Fibroblast of skin of right biceps (primary cell): Measurements from ENCODE around the gene DENND1A.

Source experiments
- DNase-seq: peaks from one replicate; pipeline ENCODE4 v3.0.0-alpha.2; 2013

Gene DENND1A

DNA sequence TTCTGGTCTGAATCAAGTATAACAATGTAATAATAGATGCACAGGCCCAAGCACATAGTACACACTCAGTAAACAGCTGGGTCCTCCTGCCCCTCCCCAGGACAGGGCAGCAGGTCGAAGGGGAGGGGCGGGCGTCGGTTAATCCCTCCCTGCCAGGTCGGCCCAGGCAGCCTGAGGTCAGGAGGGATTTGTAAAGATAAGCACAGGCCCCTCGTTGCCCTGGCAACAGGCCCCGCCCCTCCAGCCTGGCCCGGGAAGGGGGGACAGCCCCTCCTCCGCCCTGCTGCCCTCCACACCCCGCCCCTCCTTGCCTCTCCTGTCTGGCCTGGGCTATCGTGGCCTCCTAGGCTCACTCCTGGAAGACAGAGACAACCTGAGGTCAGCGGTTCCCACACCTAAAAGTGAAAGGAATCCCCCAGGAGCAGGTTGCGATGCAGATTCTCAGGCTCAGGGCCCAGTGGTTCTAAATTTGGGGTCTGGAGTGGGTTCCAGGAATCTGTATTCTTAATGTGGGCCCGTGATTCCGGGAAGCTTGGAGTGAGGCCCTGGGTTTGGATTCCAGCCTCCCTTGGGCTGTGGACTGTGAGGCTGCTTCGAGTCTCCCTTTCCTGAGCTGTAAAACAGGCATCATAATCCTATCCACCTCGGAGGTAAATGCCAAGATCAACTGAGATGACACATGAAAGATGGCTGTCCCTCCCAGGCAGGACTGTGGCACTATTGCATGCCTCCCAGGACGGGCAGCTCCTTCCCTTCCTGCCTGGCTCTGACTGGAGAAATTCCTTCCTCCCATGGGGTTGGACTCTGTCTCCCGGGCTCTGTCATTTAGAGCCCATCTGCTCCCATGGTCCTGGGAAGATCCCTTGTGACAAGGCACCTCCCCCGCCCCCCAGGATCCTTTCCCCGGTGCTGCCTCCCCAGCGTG is 569.5 kb downstream of the DENND1A start:
- DNase-seq, result no peak

DNA sequence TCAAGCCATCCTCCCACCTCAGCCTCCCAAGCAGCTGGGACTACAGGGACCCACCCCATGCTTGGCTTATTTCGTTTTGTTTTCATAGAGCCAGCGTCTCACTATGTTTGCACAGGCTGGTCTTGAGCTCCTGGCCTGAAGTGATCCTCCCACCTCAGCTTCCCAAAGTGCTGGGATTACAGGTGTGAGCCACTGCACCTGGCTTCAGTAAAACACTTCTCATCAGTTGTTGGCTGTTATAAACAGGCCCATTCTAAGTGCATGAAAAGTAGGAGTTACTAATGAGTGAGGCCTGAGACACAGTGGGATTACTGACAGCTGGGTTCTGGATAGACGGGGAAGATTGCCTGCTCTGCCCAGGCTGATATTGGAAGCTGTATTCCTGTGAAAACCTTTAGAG is 570.4 kb downstream of the DENND1A start:
- no peak for DNase-seq

DNA sequence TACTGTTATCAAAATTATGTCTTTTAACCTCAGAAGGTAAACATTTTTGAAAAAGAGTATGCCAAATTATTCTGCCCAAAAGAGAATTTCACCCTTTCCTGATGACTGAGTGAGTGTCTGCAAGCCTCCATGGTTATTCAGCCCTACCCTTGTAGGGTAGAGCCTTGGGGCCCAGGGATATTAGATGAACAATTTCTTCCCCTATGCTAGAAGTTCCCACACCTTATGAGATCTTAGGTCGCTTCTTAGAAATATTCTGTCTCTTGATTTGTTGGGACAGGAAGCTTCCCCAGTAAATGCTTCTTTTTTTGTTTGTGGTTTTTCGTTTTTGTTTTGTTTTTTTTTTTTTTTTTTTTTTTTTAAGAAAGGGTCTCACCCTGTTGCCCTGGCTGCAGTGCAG is 570.8 kb downstream of the DENND1A start:
- no peak for DNase-seq

GRCh38 chr9:123358181-123358905 is 571.6 kb downstream of the DENND1A start:
- DNase-seq, result no peak

GRCh38 chr9:123357743-123358059 is 572.2 kb downstream of the DENND1A start:
- DNase-seq, result no peak

DNA sequence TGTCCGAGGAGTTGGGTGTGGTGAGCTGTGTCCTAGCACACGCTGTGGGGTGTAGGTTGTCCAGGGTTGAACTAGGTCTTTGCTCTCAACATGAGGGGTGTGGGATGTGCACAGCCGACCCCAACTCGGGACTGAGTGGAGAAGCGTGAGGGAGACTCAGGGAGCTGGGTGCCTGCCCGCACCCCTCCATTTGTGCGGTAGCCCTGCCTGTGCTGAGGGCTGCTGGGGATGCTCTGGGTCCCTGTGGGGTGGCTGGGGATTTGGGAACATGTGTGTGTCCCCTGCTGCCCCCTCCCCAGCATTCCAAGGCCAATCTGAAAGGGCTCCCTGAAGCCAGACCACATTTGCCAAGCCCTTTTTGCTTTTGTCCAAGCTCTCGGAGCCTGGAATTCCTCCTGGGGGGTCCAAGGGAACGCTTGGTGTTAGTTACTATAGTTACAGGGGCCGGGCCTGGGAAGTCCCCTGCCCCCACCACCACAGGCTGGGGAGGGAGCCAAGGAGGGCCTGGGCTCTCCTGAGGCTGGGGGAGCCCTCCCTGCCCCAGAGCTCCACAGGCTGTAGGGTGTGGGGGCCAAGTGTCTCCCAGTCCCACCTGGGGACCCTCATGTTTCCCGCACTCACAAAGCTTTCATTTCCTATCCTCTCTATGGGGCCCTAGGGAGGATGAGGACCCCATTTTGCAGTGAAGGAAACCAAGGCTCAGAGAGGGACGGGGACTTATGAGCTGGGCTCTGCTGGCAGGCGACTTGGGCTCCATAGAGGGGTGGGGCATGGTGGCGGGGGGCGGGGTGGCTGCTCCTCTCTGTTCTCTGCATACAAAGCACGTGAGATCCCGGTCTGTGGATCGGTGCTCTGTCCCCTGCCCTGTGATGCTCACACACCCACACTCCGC is 572.8 kb downstream of the DENND1A start:
- no peak for DNase-seq

- DNase-seq, result no peak
These were observed 574.0 kb downstream of the DENND1A start, which contains the start of gene CRB2 for GRCh38 chr9:123355761-123356431. Gene CRB2 (plus strand): TSS chr9:123356197. CDS start chr9:123356261, 64 bp downstream.

GRCh38 chr9:123354806-123355508 is 575.0 kb downstream of the DENND1A start:
- no peak for DNase-seq

GRCh38 chr9:123353984-123354591 is 575.8 kb downstream of the DENND1A start:
- DNase-seq, result peak; percentile 45

GRCh38 chr9:123353041-123353440 is 576.9 kb downstream of the DENND1A start:
- DNase-seq, result no peak

DNA sequence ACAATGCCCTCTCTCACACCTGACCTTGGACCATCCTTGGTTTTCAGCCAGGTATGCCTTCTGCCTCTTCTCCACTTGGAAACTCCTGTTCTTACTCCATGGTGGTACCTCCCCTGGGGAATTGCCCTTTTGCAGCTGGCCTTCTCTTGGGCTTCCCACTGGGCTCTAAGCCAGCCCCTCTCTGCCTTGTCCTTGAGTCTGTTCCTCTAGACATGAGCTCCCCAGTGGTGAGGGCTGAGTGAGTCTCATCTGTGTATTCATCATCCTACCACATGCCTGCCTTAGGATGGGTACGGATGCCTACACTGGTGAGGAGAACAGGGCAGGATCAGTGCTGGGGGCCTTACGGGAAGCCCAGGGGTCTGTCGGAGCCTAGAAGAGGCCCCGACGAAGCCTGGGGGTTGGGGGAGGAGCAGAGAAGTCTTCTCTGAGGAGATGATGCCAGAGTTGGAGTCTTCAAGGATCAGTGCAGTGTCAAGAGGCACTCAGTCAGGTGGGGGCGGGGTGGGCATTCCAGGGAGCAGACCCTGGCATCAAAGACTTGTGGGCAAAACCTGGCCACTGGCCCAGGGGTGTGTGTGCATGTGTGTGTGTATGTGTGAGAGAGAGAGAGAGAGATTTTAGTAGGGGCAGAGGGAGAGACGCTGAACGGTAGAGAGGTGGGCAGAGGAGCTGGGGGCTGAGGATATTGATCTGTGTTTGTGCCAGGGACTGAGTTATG is 579.2 kb downstream of the DENND1A start:
- DNase-seq, result no peak

DNA sequence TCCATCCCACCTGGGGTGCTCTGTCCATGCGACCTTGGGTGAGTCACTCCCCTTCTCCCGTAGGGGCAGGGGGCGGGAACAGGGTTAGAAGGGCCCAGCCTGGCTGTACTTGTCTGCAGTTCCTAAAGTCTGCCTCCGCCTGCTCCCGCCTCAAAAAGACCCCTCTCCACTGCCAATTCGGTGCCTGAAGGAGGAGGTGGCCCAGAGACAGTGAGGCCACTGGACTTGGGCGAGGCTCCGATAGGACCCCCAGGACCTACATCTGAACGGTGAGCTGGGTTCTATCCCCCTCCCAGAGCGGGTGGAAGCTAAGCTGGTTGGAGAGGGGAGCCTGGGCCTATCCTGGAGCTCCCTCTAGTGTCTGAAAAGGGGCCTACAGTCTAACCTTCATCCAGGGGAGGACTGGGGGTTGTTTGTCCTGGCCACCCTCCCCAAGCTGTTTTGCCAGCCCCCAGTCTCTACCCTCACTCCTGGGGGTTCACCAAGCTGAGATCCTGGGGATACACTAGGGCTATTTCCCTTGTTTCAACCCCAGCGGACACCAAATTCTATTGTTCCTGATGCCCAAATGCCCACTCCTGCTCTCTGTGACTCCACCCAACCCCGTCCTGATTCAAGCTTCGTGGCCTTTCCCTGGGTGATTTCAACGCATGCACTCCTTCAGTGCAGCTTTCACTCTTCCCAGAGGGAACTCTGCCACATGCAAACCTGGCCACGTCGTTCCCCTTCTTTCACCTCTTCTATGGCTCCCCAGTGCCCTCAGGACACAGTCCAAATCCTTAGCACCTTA is 580.0 kb downstream of the DENND1A start:
- peak; percentile 53 for DNase-seq

GRCh38 chr9:123349033-123349432 is 580.9 kb downstream of the DENND1A start:
- DNase-seq, result no peak

GRCh38 chr9:123348317-123348992 is 581.5 kb downstream of the DENND1A start:
- no peak for DNase-seq

GRCh38 chr9:123347289-123348060 is 582.5 kb downstream of the DENND1A start:
- no peak for DNase-seq

GRCh38 chr9:123346826-123347225 is 583.1 kb downstream of the DENND1A start:
- DNase-seq, result no peak

DNA sequence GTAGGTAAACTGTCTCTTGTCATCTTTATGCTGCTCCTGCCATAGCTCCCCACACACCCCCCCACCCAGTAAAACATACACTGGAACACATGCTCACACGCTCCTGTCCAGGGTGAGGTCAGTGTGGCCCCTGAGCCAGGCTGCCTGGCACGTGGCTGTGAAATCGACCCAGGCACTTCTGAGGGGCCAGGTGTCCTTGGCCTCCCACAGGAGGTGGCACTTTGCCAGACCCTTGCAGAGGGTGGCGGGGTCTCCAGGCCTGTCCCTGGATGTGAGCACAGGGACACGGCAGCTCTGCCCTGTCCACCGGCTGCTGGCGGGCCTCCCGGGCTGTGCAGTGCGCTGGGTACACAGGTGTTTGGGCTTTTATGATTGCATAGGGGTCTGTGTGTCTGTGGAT is 583.9 kb downstream of the DENND1A start:
- DNase-seq, result no peak

- DNase-seq, result no peak
These were observed 584.4 kb downstream of the DENND1A start for GRCh38 chr9:123345567-123345955.
